GM18907 (cell line): ENCODE measurements around the gene FHOD3.

Experiments used
- ATAC-seq: cut with Tn5 transposase; IDR thresholded peaks from one replicate; pipeline ENCODE4 v1.9.1; 2021; ENCODE audit warnings: mild to moderate bottlenecking, moderate library complexity; ENCODE audit not compliant: unreplicated experiment

The FHOD3 gene

DNA sequence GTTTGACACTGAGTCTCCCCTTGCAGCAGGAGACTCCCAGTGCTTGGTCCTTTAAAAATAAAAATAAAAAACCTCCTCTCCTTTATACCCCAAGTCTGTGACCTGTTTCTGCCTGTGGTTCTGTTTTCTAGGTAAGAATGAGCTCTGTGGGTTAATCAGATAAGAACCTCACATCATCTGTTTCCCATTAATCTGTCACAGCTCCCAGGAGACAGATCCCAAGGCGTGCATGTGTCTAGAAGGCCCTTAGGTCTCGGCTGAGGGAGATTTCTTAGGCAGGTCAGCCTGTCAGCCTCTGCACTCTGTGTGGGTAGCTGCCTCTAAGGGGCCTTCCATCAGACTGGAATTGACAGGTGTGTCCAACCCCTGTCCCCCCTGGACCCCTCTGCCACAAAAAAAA, 80.7 kb downstream of the FHOD3 start:
- ATAC-seq = no peak

DNA sequence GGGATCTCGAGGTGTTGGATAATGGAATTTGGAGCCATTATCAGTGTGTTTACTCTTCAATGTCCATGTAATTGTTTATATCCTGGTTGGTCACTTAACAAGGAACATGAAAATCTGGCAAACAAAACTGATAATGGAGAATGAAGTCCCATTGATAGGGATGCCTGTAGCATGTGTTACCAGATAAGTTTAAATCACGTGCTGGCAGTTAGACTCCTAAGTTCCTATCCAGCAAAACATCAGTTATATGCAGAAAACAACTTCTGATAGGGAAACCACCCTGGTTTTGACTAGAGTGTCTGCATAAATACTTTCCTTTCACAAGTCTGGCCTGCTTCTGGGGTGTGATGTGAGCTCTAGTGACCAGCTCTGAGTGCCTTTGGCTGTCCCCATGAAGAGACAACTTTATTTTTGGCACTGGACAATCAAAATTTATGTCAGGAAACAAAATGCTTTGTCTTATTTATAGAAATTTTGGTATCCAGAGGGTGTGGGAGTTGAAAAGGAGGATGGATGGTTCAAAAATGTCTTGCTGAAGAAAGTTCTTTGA, 82.0 kb downstream of the FHOD3 start:
- no peak for ATAC-seq

GRCh38 chr18:36380173-36380827, 82.8 kb downstream of the FHOD3 start:
- no peak for ATAC-seq

DNA sequence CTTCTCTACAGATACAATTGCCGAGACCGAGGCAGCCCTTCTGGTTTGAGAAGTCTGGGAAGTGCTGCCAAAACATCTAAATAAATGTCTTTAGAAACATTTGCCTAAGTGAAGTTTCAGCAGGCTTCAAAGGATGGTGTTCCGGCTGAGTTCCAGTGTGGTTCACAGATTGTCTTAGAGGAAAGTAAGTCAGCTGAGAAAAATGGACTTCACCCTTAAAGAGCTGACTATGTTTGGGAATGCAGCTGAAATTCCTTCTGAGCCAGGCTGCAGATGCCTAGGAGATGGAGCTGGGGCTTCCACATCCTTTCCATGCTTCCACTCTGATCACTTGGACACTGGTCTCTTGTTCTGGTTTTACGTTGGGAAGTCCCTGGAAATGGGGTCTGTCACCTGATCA, 83.6 kb downstream of the FHOD3 start:
- ATAC-seq = no peak

DNA sequence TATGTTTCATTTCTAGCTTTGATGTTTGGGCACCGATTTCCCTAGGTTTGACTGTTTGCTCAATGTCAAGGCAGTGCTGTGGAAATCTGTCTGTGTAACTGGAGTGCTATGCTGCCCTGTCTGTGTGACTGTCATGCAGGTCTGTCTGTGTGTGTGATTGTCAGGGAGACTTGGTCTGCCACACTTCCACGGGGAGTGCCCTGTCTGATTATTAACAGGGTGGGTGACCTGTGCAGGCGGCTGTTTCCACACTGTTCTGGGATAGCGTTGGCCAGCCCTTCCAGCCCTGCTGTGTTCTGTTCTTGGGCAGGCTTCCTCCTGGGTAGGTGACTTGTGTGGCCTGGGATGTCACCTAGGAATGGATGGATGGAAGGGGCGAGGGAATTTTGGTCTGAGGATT, 85.3 kb downstream of the FHOD3 start:
- no peak for ATAC-seq

DNA sequence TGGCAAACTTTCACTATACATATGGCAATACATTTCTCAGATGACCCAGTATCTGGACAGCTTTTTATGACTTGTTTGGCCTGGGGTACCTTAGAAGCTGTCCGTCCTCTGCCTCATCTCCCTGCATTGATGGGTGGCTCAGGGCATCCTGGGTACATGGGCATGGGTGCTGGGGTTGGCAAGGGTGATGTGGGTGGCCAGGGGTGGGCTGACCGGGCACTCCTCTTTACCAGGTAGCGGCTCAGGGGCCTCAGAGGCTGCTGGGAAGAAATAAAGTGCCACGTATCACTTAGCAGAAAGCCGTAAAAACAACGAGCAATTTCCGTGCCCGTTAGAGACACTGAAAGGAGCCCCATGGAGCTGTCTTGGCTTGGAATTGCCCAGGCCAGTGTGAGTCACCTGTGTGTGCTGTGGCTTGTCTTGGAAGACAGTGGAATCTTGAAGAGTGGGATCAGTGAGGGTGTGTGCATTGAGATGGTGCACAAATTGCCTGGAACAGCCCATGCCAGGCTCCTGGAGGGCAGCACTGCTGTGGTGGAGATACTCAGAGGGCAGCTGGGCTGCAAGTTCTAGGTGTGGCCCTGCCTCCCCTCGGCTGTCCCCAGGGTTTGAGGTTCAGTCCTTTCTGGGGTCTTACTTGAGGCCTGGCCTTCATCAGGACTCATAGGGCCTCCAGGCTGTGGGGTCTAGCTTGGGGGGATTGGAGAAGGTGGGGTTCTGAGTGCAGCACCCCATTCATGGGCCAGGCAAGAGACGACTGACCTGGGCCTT, 88.8 kb downstream of the FHOD3 start:
- no peak for ATAC-seq

GRCh38 chr18:36387310-36387709, 89.8 kb downstream of the FHOD3 start:
- ATAC-seq = no peak

DNA sequence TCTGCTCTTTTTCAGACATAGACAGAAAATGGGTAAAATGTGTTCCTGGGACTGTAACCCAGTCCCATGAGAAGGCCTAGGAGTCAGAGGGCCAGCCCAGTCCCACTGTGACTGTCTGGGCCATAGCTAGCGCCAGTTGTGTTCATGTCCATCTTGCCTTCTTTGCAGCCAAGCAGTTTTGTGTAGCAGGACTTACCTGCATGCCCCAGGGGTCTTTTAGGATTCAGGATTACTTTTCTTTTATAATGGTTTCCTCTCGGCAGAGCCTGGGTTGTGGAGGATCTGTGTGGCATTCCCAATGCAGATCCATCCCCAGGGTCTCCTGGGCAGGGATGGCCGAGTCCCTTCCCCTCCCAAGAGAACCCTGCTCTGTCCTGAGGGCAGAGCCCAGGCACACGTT, 90.8 kb downstream of the FHOD3 start:
- no peak for ATAC-seq

- no peak for ATAC-seq
These were observed 91.5 kb downstream of the FHOD3 start for GRCh38 chr18:36389027-36389426.

DNA sequence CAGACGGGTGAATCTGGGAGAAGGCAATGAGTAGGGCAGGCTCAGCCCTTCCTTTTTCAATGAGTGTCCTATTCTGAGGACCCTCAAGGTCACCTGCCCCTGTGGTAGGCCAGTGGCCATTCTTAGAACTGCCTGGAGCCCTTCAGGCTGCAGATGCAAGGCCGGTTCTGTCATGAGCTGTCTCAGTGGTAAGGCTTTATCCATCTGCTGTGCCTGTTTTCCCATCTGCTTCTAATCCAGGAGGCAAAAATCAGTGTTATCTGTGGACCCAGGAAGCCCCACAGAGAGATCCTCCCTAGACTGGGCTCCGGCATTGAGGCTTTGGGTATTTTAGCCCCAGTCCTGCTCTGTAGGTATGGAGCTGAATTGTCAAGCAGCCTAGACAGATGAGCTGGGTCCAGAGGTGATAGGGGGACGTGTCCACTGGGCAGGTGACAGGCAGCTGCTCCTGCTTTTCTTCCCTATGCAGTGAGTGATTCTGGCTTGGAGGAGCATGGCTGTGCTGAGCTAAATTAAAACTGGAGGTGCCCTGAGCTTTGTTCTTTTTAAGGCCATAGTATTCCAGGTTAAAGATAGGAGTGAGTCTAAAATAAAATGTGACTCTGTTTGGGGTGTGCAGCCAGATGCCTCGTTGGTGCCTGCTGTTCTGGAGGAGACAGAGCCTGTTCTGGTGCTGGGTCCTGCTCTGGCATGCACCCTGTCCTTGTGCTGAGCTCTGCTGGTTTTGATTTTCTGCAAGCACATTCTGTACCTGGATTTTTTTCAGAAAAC, 92.5 kb downstream of the FHOD3 start:
- no peak for ATAC-seq

GRCh38 chr18:36391426-36392145, 94.1 kb downstream of the FHOD3 start:
- ATAC-seq = no peak

DNA sequence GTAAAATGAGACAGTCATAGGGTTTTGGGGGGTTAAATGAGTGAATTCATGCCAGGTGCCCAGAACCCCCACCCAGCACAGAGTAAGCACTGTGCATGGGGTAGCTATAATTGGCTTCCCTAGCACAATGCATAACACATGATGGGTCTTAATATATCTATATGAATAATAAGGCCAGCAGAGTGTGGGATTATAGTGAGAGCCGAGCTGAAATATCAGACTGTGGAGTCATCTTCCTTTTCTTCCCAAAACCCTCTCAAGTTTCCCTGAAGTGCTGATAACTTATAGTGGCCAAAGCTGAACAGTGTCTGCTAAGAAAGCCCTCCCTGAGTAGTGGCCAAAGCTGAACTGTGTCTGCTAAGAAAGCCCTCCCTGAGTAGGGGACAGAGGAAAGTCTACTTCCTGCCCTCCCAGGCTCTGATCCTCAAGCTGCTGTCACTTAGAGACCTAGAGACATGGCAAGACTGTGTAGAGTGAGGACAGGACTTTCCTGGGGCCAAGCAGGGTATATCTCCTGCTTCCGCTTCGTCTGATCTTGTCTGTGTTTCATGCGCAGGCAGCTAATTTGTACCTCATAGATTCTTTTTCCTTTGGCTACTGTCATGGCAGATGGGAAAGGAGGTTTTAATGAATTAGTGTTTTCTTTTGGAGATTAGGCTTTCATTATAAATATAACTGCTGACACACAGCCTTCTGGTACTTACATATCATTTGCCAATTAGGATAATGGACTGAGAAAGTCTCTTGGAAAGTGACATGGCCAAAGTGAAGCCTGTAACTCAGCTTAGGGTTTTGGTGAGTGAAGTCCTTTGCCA, 94.9 kb downstream of the FHOD3 start:
- ATAC-seq = no peak

DNA sequence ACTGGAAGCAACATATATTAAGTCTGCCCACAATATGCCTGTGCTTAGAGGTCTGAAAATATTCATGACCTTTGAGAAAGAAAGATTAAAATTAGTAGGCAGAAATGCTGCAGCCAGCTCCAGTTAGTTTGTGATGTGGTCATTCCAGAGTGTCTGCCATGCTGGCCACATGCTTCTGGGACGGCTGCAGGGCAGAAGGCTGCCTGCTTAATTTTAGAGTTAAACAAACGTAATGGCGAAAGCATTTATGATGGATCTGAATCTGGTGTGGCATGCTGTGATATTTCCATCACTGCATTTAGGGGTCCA, 95.4 kb downstream of the FHOD3 start:
- no peak for ATAC-seq

DNA sequence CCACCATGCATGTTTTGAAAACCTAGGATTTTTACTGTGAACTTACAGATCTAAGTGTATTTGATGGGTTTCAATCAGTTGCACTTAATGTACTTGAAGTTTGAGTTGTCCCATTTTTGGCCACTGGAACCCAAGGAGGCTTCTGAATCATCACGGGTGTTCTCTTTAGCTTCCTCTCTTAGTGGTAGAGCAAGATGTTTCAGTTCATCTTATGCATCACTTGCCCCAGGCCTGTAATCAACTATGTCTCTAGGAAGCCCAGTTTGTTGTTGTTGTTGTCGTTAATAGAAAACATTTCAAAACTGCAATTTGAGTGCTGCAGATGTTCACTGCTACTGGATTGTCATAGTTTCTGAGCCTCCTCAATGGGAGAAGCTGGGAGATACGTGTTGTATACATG, 97.0 kb downstream of the FHOD3 start:
- no peak for ATAC-seq

- ATAC-seq = no peak
These were observed 98.7 kb downstream of the FHOD3 start for GRCh38 chr18:36396190-36396589.

DNA sequence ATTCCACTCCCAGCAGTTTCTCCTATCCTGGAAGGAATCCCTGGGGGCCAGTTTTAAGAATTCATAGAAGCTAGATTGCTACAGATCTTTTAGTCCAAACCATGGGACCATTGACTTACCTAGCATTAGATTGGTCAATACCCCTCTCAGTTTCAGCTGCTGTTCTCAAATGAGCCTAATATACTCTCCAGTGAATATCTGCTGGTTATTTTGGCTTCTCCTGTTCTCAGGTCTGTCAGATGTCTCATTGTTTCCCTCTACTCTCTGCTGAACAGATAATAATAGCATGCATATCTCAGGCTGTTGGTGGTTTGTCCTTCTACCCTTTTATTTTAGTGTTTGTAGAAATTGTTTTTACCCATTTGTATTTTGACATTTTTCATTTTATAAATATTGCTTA, 99.5 kb downstream of the FHOD3 start:
- no peak for ATAC-seq

DNA sequence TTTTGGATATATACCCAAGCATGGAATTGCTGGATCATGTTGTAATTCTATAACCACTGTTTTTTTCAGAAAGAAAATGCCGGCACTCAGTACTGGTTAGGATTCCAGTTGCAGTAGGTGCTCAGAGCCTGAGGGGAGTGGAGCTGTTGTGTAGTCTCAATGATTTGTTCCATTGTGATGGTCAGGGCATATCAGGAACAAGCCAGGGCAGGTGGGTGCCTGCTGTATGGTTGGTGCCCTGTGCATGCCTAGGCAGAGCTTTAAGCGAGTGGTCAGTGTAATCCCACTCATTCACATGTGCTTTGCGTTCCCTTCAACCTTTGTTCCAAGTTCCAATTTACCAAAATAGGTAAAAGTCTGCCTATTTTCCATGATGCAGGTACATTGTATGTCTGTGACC, 100.9 kb downstream of the FHOD3 start:
- ATAC-seq = no peak

DNA sequence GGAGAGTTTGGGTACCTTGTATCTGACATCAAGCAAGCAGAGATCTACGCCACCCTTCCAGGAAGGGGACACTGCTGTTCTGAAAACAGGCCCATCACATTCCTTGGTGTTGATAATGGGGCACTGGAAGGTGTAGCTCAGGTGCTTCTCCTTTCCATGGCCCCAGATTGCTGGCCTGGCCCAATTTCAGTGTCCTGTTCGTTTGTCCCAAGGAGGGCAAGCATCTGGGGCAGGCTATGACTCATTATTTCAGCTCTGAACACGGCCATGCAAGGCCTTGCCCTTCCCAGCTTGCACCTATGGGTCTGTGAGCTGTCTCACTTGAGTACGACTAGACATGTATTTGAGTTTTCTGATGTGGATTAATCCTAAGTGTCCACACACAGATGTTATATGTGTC, 101.5 kb downstream of the FHOD3 start:
- no peak for ATAC-seq

DNA sequence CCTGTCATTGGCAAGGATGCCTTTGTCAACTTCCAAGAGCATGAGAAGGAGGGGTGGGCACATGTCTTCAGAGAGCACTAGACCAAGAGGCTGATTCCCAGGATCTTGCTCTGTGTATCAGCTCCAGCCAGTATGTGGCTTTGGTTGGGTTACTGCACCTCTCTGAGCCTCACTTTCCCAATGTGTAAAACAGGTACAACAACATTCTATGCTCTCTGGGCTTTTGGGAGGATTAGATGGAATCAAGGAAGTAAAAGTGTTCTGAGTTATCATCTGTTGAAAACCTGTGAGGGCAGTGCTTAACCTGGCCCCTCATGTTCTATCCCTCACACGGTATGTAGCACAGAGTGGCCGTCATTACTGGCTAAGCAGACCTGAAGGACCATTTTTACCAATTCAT, 103.9 kb downstream of the FHOD3 start:
- ATAC-seq = no peak

GRCh38 chr18:36402765-36403396, 105.4 kb downstream of the FHOD3 start:
- no peak for ATAC-seq
